ENCODE data around the gene CD2AP.

GRCh38 chr6:47512872-47513271 is 35.3 kb downstream of the CD2AP start:
- TF ChIP-seq EZH2phosphoT487 (IDR thresholded peaks at IDR 0.05; ENCODE audit: low read depth, severe bottlenecking, unreplicated experiment) (no peak), CTCF (IDR thresholded peaks at IDR 0.05; ENCODE audit: poor library complexity) (no peak)
